SJCRH30 (cell line): ENCODE results near the gene PRIMPOL. TPM values are rescaled to one million over a fixed set of nuclear protein-coding genes. Genes with fewer than 3 reads are reported as not detected.
"Not testable (repeated sequence)": the region's sequence is repeated elsewhere in the genome, so short reads cannot be mapped to it uniquely, and the experiment has no call there.

Source experiments
- DNase-seq, 2 experiments: peaks; one replicate each; pipeline ENCODE4 v3.0.0-alpha.2; 2015 to 2020
- H3K27ac ChIP-seq: fragments of 250-450 bp; sonication (Bioruptor Pico); 2 replicates; pipeline ENCODE4 v1.5.1; 2020; ENCODE audit warnings: mild to moderate bottlenecking, moderate library complexity
- H3K27me3 ChIP-seq: fragments of 250-450 bp; sonication (Bioruptor Pico); 2 replicates; pipeline ENCODE4 v1.5.1; 2020; ENCODE audit warnings: mild to moderate bottlenecking, moderate library complexity
- H3K36me3 ChIP-seq: fragments of 250-450 bp; sonication (Bioruptor Pico); 2 replicates; pipeline ENCODE4 v1.5.1; 2020; ENCODE audit warnings: mild to moderate bottlenecking, moderate library complexity
- H3K4me1 ChIP-seq: fragments of 250-450 bp; sonication (Bioruptor Pico); 2 replicates; pipeline ENCODE4 v1.5.1; 2020; ENCODE audit warnings: mild to moderate bottlenecking, moderate library complexity
- H3K4me3 ChIP-seq: fragments of 250-450 bp; sonication (Bioruptor Pico); 2 replicates; pipeline ENCODE4 v1.5.1; 2020; ENCODE audit warnings: mild to moderate bottlenecking, moderate library complexity
- H3K9me3 ChIP-seq: fragments of 250-450 bp; sonication (Bioruptor Pico); replicated peaks from 2 replicates; pipeline ENCODE4 v1.5.1; 2020; ENCODE audit warnings: mild to moderate bottlenecking, moderate library complexity
- total RNA-seq: library from RNA; depleted of rRNA; stranded (reverse); fragments of >200 nt; shearing (Covaris generic); gene quantifications from 2 replicates; pipeline ENCODE4 v1.2.3, GENCODE V29; 2014

Gene PRIMPOL
- total RNA-seq, 1 experiment from 2014 or later = 24.7 TPM

DNA sequence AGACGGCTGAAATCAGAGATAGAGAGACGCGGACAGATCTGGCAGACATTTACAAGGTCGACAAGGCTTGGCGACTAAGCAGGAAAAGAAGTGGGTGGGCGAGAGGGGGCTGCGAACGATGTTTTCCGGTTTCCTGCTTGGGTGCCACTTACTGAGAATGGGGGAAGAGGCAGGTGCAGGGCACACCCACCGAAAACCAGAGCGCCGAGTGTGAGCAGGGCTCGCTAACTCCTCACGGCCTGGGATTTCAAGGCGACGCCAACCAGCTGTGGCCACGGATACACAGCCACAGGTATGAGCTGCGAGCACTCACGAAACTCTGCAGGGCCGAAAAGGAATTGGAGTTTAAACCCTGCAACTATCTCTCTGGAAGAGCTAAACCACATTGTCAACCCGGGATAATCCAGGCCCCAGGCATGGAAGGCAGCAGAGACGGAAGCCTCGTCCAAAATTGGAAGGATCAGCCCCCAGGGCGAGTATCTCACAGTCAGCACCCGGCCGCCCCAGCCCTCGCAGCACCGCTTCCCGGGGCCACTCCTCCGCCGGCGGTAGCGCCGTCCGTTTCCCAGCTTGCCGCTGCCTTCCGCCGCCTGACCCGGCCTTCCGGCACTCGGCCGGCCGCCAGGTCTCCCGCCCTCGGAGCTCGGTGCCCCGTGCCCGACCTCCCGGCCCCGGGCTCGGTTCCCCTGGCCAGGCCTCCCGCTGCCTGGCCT lies 1.1 kb upstream of the PRIMPOL start:
- DNase-seq = peak; percentile 43 to 56
- peak overlapping the region; percentile 75 for H3K27ac ChIP-seq
- H3K36me3 ChIP-seq = peaks cover 6% of the 10 kb centered on the region; the same call in 1 of the 2 replicates

GRCh38 chr4:184649971-184650855 lies 675 bp downstream of the PRIMPOL start:
- no peaks in the 10 kb centered on the region for H3K36me3 ChIP-seq
- H3K4me1 ChIP-seq = peaks cover 9% of the 10 kb centered on the region
- H3K27me3 ChIP-seq = no peaks in the 10 kb centered on the region
- H3K9me3 ChIP-seq = no peaks in the 10 kb centered on the region
- peak overlapping the region; percentile 97 for H3K4me3 ChIP-seq
- peak; percentile 23 to 53 for DNase-seq
- peak overlapping the region; percentile 98 for H3K27ac ChIP-seq

More for the DNA sequence above, 1.1 kb upstream of the PRIMPOL start:
- Histone ChIP-seq H3K4me3 (peak overlapping the region; percentile 97), H3K27me3 (no peaks in the 10 kb centered on the region), H3K4me1 (peaks cover 8% of the 10 kb centered on the region), H3K9me3 (no peaks in the 10 kb centered on the region)

- Histone ChIP-seq H3K27me3 (no peaks in the 10 kb centered on the region), H3K27ac (no peak overlapping the region), H3K9me3 (no peaks in the 10 kb centered on the region), H3K4me1 (peaks cover 9% of the 10 kb centered on the region), H3K4me3 (no peak overlapping the region), H3K36me3 (no peaks in the 10 kb centered on the region)
- DNase-seq = no peak
Observed at GRCh38 chr4:184651899-184652298, 2.4 kb downstream of the PRIMPOL start.

- H3K4me1 ChIP-seq, H3K27me3 ChIP-seq, DNase-seq, H3K27ac ChIP-seq, H3K36me3 ChIP-seq, H3K4me3 ChIP-seq, H3K9me3 ChIP-seq: not testable (repeated sequence)
Observed at GRCh38 chr4:184652681-184653080, 3.1 kb downstream of the PRIMPOL start.

GRCh38 chr4:184653650-184654049 lies 4.1 kb downstream of the PRIMPOL start:
- Histone ChIP-seq H3K4me3 (no peak overlapping the region), H3K36me3 (no peaks in the 10 kb centered on the region), H3K27me3 (no peaks in the 10 kb centered on the region), H3K4me1 (peaks cover 9% of the 10 kb centered on the region), H3K27ac (peak overlapping the region; percentile 59), H3K9me3 (no peaks in the 10 kb centered on the region)
- DNase-seq = peak; percentile 71 to 90

DNA sequence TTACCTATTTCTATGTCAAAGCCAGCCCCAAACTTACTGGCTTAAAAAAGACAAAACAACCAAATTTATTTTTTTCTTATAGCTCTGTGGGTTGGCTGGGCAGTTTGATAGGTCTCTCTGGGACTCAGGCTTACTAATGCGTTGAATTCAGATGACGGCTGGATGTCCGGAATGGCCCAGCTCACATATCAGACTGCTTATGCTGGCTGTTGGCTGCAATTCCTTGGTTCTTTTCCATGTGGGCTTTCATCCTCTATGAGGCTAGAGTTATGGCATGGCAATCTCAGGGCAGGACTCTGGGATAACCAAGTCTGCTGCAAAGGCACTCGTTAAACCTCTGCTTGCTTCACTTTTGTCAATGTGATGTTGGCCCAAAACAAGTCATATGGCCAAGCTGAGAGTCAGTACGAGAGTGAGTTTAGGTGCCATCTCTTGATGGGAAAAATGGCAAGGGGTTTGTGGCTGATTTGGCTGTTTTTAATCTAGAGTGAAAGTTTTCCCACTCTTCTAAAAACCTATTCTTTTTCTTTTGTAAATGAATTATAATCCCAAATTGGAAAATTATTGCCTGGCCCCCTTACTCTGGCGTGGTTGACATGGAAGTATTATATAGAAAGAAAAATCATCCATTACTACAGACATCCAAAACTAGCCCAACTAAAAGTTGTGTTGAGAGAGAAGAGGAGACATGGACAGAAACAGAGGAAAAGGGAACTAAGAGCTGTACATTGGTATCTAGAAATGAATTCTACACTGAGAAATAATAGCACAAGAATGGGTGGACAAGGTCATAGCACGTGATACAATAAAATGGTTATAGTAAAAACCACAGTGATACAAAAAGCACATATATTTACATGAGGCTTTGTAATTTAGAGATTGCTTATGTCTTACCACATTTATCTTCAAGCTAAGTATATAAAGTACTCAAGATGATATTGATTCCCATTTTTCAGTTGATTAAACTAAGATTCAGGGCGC lies 6.6 kb downstream of the PRIMPOL start:
- H3K27me3 ChIP-seq = no peaks in the 10 kb centered on the region
- no peak overlapping the region for H3K4me3 ChIP-seq
- H3K4me1 ChIP-seq = peaks cover 9% of the 10 kb centered on the region
- H3K9me3 ChIP-seq = no peaks in the 10 kb centered on the region
- H3K36me3 ChIP-seq = no peaks in the 10 kb centered on the region
- no peak for DNase-seq
- H3K27ac ChIP-seq = no peak overlapping the region

DNA sequence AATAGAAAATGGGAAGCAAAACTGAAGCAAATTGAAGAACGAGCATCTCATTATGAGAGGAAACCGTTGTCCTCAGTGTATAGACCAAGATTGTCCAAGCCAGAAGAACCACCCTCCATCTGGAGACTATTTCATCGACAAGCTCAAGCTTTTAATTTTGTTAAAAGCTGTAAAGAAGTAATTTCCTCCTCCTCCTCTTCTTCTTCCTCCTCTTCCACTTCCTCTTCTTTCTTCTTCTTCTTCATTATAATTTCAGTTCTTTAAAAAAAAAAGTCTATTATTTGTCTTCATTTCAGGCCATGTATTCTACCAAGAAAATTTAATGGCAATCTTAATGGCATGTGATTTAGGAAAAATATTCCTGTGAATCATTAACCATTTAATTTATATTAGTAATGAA lies 7.6 kb downstream of the PRIMPOL start:
- Histone ChIP-seq H3K27ac (no peak overlapping the region), H3K4me1 (peaks cover 9% of the 10 kb centered on the region), H3K4me3 (no peak overlapping the region), H3K36me3 (no peaks in the 10 kb centered on the region), H3K27me3 (no peaks in the 10 kb centered on the region), H3K9me3 (no peaks in the 10 kb centered on the region)
- DNase-seq = no peak

DNA sequence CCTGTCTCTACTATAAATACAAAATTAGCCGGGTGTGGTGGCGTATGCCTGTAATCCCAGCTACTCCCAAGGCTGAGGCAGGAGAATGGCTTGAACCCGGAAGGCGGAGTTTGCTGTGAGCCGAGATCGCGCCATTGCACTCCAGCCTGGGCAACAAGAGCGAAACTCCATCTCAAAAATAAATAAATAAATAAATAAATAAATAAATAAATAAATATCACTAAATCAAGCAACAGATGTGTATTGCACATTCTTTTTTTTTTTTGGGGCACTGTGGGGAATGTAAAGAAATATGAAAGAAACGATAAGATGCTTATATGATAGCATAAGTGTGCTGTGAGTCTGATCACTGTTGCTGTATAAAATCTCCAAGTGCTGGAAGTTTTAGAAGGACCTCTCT lies 8.3 kb downstream of the PRIMPOL start:
- not testable (repeated sequence) for H3K36me3 ChIP-seq, H3K27me3 ChIP-seq, H3K4me1 ChIP-seq, H3K9me3 ChIP-seq, H3K27ac ChIP-seq, H3K4me3 ChIP-seq, DNase-seq

GRCh38 chr4:184660978-184661377 lies 11.4 kb downstream of the PRIMPOL start:
- Histone ChIP-seq H3K9me3 (no peaks in the 10 kb centered on the region), H3K36me3 (no peaks in the 10 kb centered on the region), H3K4me1 (no peaks in the 10 kb centered on the region), H3K27me3 (no peaks in the 10 kb centered on the region), H3K27ac (no peak overlapping the region), H3K4me3 (no peak overlapping the region)
- no peak for DNase-seq

DNA sequence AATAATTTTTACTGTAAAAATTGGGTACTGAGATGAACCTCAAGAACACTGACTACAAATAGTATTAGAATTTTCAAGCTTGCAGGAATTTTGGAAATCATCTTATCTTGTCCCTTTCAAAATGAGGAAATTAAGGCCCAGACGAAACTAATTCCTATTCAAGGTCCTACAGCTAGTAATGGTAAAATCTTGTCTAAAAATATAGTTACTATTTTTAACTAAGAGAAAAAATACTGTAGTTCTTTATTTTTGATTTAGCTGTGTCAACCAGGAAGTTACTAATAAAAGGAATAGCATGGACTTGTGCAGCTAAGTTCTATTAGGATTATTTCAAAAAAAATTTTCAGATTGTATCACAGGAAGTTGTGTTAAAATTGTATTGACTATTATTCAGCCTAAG lies 12.7 kb downstream of the PRIMPOL start:
- Histone ChIP-seq H3K9me3 (no peaks in the 10 kb centered on the region), H3K4me1 (no peaks in the 10 kb centered on the region), H3K27ac (no peak overlapping the region), H3K27me3 (no peaks in the 10 kb centered on the region), H3K4me3 (no peak overlapping the region), H3K36me3 (no peaks in the 10 kb centered on the region)
- no peak for DNase-seq

DNA sequence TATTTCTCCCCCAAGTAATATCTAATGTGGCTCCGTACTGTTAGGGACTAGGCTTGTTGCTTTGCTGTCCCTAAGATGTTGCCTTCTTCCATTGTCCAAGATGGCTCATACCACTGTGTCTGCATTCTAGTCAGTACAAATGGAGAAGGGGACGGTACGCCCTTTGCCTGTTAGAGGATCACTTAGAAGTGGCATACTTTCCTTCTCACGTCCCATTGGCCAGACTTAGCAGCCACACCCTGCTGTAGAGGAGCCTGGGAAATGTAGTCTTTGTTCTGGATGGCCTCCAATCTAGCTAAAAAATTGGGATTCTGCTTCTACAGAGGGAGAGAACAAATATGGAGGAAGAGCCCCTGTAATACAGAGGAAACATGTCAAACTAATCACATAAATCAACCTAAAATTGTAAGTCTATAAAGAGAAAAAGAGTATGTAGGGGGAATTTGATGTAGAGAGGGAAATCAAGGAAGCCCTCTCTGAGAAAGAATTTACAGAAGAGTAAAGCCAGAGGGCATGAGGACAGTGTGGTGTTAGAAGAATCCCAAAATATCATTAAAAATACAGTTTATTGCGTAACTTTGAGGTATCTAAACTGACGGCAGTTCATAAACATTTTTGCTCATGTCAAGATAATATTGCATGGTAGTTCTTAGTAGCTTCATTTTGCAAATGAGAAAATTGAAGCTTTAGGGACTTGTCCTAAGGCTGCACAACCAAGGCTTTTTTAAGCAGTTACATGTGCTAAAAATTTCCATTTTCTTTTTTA lies 15.1 kb downstream of the PRIMPOL start:
- no peaks in the 10 kb centered on the region for H3K9me3 ChIP-seq
- no peaks in the 10 kb centered on the region for H3K4me1 ChIP-seq
- no peak overlapping the region for H3K27ac ChIP-seq
- DNase-seq = peak in 1 of 2 experiments; percentile 15
- H3K36me3 ChIP-seq = no peaks in the 10 kb centered on the region
- no peak overlapping the region for H3K4me3 ChIP-seq
- H3K27me3 ChIP-seq = no peaks in the 10 kb centered on the region

DNA sequence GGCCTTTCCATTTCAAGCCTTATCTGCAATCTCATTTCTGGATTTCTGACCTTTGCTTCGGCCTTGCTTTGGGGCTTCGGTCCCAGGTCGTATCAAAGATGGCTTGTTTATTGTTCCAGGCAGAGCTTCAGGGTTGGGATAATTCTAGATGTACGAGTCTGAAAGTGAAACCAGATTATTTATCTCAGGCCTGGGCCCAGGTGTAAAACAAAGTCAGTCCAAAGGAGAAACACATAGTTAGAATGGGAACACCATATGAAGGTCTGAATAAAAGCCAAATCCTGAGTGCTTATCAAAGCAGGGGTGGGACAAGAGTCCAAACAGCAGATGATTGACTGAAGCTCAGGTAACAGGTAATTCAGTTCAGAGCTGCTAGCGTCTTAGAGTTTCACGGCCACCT lies 17.1 kb downstream of the PRIMPOL start:
- H3K4me1 ChIP-seq = no peaks in the 10 kb centered on the region
- H3K27ac ChIP-seq = no peak overlapping the region
- H3K4me3 ChIP-seq = no peak overlapping the region
- DNase-seq = no peak
- no peaks in the 10 kb centered on the region for H3K27me3 ChIP-seq
- H3K36me3 ChIP-seq = no peaks in the 10 kb centered on the region
- H3K9me3 ChIP-seq = no peaks in the 10 kb centered on the region

- H3K4me1 ChIP-seq = no peaks in the 10 kb centered on the region
- DNase-seq = no peak
- no peaks in the 10 kb centered on the region for H3K27me3 ChIP-seq
- H3K4me3 ChIP-seq = no peak overlapping the region
- H3K36me3 ChIP-seq = no peaks in the 10 kb centered on the region
- no peak overlapping the region for H3K27ac ChIP-seq
- no peaks in the 10 kb centered on the region for H3K9me3 ChIP-seq
Observed at GRCh38 chr4:184668096-184668495, 18.6 kb downstream of the PRIMPOL start.

- no peaks in the 10 kb centered on the region for H3K27me3 ChIP-seq
- no peak overlapping the region for H3K27ac ChIP-seq
- no peaks in the 10 kb centered on the region for H3K9me3 ChIP-seq
- no peak overlapping the region for H3K4me3 ChIP-seq
- H3K36me3 ChIP-seq = no peaks in the 10 kb centered on the region
- no peak for DNase-seq
- H3K4me1 ChIP-seq = no peaks in the 10 kb centered on the region
Observed at GRCh38 chr4:184668511-184669114, 19.1 kb downstream of the PRIMPOL start.
